Spleen (tissue), 11 donors: ENCODE data around the gene C16orf86. TPM values are rescaled to one million over a fixed set of nuclear protein-coding genes. Genes with fewer than 3 reads are reported as not detected.

Experiments
- DNase-seq: peaks from one replicate; pipeline ENCODE4 v3.0.0-alpha.2; 2020
- H3K27ac ChIP-seq, 8 donors: fragments of 200-600 bp; sonication (generic) in 7 of 8; 1 replicate in 4 of 8; 2 replicates in 4 of 8; pipeline versions ENCODE4 v1.5.0 to v1.8.0; 2016 to 2021; ENCODE audit warnings: inconsistent platforms in 4 of 8, mild to moderate bottlenecking in 4 of 8, moderate library complexity in 1 of 8
- H3K27me3 ChIP-seq, 7 donors: fragments of 200-600 bp; sonication (generic) in 6 of 7; replicated peaks in 1 of 7; 1 replicate in 4 of 7; 2 replicates in 3 of 7; pipeline versions ENCODE4 v1.5.0 to v1.8.0; 2016 to 2021; ENCODE audit warnings: inconsistent platforms in 3 of 7, mild to moderate bottlenecking in 1 of 7
- H3K36me3 ChIP-seq, 6 donors: fragments of 200-600 bp; sonication (generic) in 5 of 6; 1 replicate in 4 of 6; 2 replicates in 2 of 6; pipeline versions ENCODE4 v1.5.0 to v1.8.0; 2016 to 2021; ENCODE audit warnings: inconsistent platforms in 2 of 6
- H3K4me1 ChIP-seq, 6 donors: fragments of 200-600 bp; sonication (generic) in 5 of 6; 1 replicate in 3 of 6; 2 replicates in 3 of 6; pipeline versions ENCODE4 v1.5.0 to v1.8.0; 2016 to 2021; ENCODE audit warnings: inconsistent platforms in 3 of 6
- H3K4me3 ChIP-seq, 8 donors: fragments of 200-600 bp; sonication (generic) in 7 of 8; 1 replicate in 4 of 8; 2 replicates in 4 of 8; pipeline versions ENCODE4 v1.5.0 to v1.8.0; 2016 to 2021; ENCODE audit warnings: inconsistent platforms in 4 of 8, mild to moderate bottlenecking in 4 of 8, moderate library complexity in 2 of 8
- H3K9me3 ChIP-seq, 8 donors: fragments of 200-600 bp; sonication (generic) in 7 of 8; 1 replicate in 4 of 8; 2 replicates in 4 of 8; pipeline versions ENCODE4 v1.5.0 to v1.8.0; 2016 to 2021; ENCODE audit warnings: inconsistent platforms in 4 of 8
- POLR2A ChIP-seq, 3 donors: fragments of 450-650 bp; IDR thresholded peaks; one replicate each; pipeline ENCODE4 v1.5.1; 2017; ENCODE audit warnings: antibody characterized with exemption in 3 of 3, mild to moderate bottlenecking in 1 of 3
- POLR2AphosphoS5 ChIP-seq, 3 donors: sonication (generic); formaldehyde crosslinking; IDR thresholded peaks; one replicate each; pipeline ENCODE4 v1.5.1; 2017; ENCODE audit warnings: antibody characterized with exemption in 3 of 3
- WGBS, 5 donors: extraction: QIAGEN DNeasy Blood & Tissue Kit in 3 of 5; methylation state at CpG; one replicate each; pipeline versions ENCODE4 v1.1.5 to v1.1.7; 2013 to 2018; 5-methylcytosine and 5-hydroxymethylcytosine counted together
- intact Hi-C: fragments of 100-400 bp; cut with DNase I; formaldehyde crosslinking; loops from one replicate; pipeline ENCODE4 v1.15.0; 2023; ENCODE audit warnings: low total_unique reads
- polyA plus RNA-seq, 3 donors: library from polyadenylated mRNA; stranded (reverse); fragments of 200-250 nt; gene quantifications; one replicate each; pipeline ENCODE4 v1.2.1, GENCODE V29; 2013
- total RNA-seq, 7 donors: library from RNA; depleted of rRNA in 3 of 7; stranded (reverse); fragments of >200 nt in 3 of 7; fragmentation: NEBNext Ultra II Directional in 4 of 7; extraction: Animal tissue kit (Norgen Biotek cat#: 25700) in 4 of 7; gene quantifications; one replicate each; pipeline versions ENCODE4 v1.1.0 to v1.2.1, GENCODE V29; 2016 to 2021
- TF ChIP-seq, protein P1 (sequence below), 11 experiments: fragments of 200-600 bp in 7 of 11; fragments of 450-650 bp in 4 of 11; sonication (generic) in 4 of 11; IDR thresholded peaks in 8 of 11; conservative IDR thresholded peaks in 3 of 11; 1 replicate in 7 of 11; 2 replicates in 4 of 11; pipeline versions ENCODE4 v1.4.0 to v1.8.0; 2016 to 2021; ENCODE audit warnings: antibody characterized with exemption in 11 of 11, inconsistent platforms in 4 of 11, mild to moderate bottlenecking in 1 of 11
- donor health status: healthy with polysubstance abuse.
- donor health status: DM: no; HTN: no; CAD: no; lungs with moderate emphysema.
- donor health status: DM: no; HTN: no; CAD: no.
- donor health status: Bipolar disorder and iron deficiency.
- donor health status: healthy.
- donor health status: DM: no; HTN: no; CAD: no.
- donor health status: DM: yes; HTN: yes; CAD: no.

Gene C16orf86
- total and polyA plus RNA-seq, 10 donors: 5.2 to 17.3 (median 8.9) TPM

DNA sequence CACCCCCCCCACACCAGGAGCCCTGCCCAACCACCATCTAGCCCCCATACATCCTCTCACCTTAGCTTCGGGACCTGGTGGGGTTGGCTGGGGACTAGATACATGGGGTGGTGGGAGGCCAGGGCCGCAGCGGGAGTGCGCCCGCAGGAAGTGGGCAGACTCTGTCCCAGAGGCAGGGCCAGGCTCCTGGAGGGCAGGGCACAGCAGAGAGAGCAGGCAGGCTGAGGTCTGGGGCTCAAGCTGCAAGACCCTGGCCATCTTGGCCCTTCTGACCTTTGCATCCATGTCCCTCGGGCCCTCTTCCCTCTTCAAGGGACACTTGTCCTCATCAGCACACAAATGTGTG, 2.8 kb upstream of the C16orf86 start:
- no peaks in the 10 kb centered on the region for H3K27me3 ChIP-seq
- 82 to 91% (median 84%) methylated on average over 5 to 6 of the region's 6 CpGs for WGBS, 5 donors

DNA sequence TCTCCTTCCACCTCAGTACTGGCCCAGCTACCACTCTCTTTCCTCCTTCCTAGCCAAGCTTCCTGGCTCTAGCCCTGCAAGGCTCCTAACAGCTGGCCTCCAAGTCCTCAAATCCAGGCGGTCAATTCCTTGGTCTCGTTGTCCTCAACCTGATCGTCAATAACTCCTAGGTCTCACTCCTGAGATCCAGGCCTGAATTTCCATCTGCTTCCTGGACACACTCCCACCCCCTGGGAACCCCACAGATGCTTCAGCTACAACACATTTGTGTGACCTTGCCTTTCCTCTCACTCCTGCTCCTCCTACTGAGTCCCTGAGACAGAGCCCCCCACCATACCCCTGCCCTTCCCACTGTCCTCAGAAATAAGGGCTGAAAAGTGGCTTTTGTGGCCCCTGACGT, 2.4 kb upstream of the C16orf86 start:
- DNase-seq: no peak
- WGBS, 5 donors: 87 to 94% (median 88%) methylated on average over 4 of the region's 4 CpGs
- Histone ChIP-seq H3K36me3 (peaks cover 0 to 30% (median 0%) of the 10 kb centered on the region in 6 donors), H3K4me3 (no peak overlapping the region), H3K9me3 (no peaks in the 10 kb centered on the region), H3K27me3 (no peaks in the 10 kb centered on the region), H3K27ac (no peak overlapping the region), H3K4me1 (peaks cover 33 to 77% (median 54%) of the 10 kb centered on the region in 6 donors)
- TF ChIP-seq, protein P1, sequence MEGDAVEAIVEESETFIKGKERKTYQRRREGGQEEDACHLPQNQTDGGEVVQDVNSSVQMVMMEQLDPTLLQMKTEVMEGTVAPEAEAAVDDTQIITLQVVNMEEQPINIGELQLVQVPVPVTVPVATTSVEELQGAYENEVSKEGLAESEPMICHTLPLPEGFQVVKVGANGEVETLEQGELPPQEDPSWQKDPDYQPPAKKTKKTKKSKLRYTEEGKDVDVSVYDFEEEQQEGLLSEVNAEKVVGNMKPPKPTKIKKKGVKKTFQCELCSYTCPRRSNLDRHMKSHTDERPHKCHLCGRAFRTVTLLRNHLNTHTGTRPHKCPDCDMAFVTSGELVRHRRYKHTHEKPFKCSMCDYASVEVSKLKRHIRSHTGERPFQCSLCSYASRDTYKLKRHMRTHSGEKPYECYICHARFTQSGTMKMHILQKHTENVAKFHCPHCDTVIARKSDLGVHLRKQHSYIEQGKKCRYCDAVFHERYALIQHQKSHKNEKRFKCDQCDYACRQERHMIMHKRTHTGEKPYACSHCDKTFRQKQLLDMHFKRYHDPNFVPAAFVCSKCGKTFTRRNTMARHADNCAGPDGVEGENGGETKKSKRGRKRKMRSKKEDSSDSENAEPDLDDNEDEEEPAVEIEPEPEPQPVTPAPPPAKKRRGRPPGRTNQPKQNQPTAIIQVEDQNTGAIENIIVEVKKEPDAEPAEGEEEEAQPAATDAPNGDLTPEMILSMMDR (IDR thresholded peaks at IDR 0.05 in 8 of 11, conservative IDR thresholded peaks at IDR 0.05 in 3 of 11): no peak
- TF ChIP-seq POLR2AphosphoS5 (IDR thresholded peaks at IDR 0.05) (no peak), POLR2A (IDR thresholded peaks at IDR 0.05) (no peak)
- intact Hi-C loops: no loop called here

More for the DNA sequence above, 2.8 kb upstream of the C16orf86 start:
- Histone ChIP-seq H3K4me3 (no peak overlapping the region), H3K4me1 (peaks cover 37 to 77% (median 54%) of the 10 kb centered on the region in 6 donors), H3K9me3 (no peaks in the 10 kb centered on the region), H3K27ac (peak overlapping the region in 1 of 8 donors; percentile 11), H3K36me3 (peaks cover 0 to 32% (median 0%) of the 10 kb centered on the region in 6 donors)
- no peak for DNase-seq
- TF ChIP-seq POLR2AphosphoS5 (IDR thresholded peaks at IDR 0.05) (no peak), POLR2A (IDR thresholded peaks at IDR 0.05) (no peak)
- TF ChIP-seq, protein P1 (IDR thresholded peaks at IDR 0.05 in 8 of 11, conservative IDR thresholded peaks at IDR 0.05 in 3 of 11): no peak
- intact Hi-C loops: no loop called here

DNA sequence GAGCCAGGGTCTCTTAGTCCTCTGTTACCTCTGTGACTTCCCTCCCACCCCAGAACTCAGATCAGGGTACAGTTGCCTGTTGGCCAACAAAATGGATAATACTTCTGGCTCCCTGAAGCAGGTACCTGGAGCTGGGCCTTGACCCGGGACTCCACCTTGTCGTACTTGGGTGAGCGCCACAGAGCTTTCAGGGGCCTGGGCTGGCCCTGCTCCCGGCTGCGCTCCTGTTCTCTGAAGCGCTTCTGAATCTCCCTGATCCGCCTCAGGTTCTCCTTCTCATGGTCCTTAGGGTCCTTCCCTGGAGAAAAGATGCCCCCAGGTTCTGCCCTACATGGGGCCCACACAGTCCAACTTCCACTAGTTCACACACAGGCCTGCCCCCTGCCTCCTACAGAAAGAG, 1.7 kb upstream of the C16orf86 start:
- 94 to 100% (median 95%) methylated on average over 7 of the region's 7 CpGs for WGBS, 5 donors
- Histone ChIP-seq H3K36me3 (peaks cover 0 to 30% (median 0%) of the 10 kb centered on the region in 6 donors), H3K9me3 (no peaks in the 10 kb centered on the region), H3K27me3 (no peaks in the 10 kb centered on the region), H3K4me1 (peaks cover 30 to 77% (median 54%) of the 10 kb centered on the region in 6 donors), H3K4me3 (no peak overlapping the region), H3K27ac (no peak overlapping the region)
- intact Hi-C loops: no loop called here
- TF ChIP-seq, protein P1 (IDR thresholded peaks at IDR 0.05 in 8 of 11, conservative IDR thresholded peaks at IDR 0.05 in 3 of 11): no peak
- no peak for TF ChIP-seq POLR2AphosphoS5 (IDR thresholded peaks at IDR 0.05)
- TF ChIP-seq POLR2A (IDR thresholded peaks at IDR 0.05): no peak
- no peak for DNase-seq

DNA sequence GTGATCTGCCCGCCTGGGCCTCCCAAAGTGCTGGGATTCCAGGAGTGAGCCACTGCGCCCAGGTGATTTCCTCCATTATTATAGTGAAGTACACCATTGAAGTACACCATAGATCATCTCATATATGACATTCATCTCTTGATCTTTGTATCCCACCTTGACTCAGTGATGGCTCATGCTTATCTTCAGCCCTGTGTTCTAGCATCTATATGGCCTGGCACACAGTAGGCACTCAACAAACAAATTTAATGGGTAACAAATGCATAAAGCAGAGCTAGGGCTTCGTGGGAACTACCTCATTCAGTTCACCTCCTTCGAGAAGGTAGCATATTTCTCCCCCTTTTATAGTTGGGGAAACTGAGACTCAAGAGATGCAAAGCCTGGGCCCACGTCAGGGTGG, 1.0 kb upstream of the C16orf86 start:
- H3K4me1 ChIP-seq: peaks cover 30 to 80% (median 56%) of the 10 kb centered on the region in 6 donors
- intact Hi-C loops: no loop called here
- TF ChIP-seq, protein P1 (IDR thresholded peaks at IDR 0.05 in 8 of 11, conservative IDR thresholded peaks at IDR 0.05 in 3 of 11): no peak
- TF ChIP-seq POLR2AphosphoS5 (IDR thresholded peaks at IDR 0.05) (no peak), POLR2A (IDR thresholded peaks at IDR 0.05) (no peak)
- 70 to 84% (median 77%) methylated on average over 5 of the region's 5 CpGs for WGBS, 5 donors
- H3K36me3 ChIP-seq: peaks cover 0 to 30% (median 0%) of the 10 kb centered on the region in 6 donors
- H3K27me3 ChIP-seq: no peaks in the 10 kb centered on the region
- DNase-seq: no peak
- peak overlapping the region in 6 of 8 donors; percentile 79 to 84 (median 80) for H3K4me3 ChIP-seq
- no peaks in the 10 kb centered on the region for H3K9me3 ChIP-seq
- peak overlapping the region in 5 of 8 donors; percentile 89 to 95 (median 91) for H3K27ac ChIP-seq
